NCI-H1694 (cell line): Measurements from ENCODE around the gene YEATS4.
"Not testable (repeated sequence)": the region's sequence is repeated elsewhere in the genome, so short reads cannot be mapped to it uniquely, and the experiment has no call there.

Experiments used
- DNase-seq: peaks from one replicate; lab custom pipeline; 2025; lab: John Stamatoyannopoulos, UW

YEATS4 gene

DNA sequence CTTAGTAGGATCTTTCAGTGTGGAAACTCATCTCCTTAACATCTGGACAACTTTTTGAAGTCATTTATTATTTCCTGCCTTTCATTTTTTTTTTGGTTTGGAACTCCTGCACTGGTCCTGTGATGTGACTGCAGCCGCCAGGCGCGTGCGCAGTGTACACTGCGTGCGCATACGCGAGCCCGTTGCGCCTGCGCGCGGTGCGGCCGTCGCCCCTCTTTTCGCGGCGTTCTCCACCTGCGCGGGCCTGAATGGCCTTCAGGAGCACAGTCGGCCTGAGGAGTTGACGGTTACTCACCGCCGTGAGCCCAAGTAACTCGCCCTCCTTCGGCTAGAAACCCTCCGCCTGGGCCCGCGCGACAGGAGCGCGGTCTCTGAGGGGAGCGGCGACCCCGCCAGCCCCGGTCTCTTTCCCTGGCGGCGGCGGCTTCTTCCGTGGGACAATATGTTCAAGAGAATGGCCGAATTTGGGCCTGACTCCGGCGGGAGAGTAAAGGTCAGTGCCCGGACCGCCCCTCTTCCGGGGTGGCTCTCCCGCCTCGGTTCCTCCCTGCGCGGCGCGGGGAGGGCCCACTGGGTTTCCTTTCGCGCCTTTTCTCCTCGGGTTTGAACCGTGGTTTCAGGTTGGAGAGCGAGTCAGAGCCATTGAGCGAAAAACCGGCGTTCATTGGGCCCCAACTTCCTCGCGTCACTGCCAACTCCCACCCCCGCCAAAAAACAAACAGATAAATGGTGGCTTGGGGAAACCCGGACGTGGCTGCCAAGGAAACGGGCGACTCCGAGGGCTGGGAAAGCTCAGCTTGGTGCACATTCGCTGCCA lies at the start of gene YEATS4:
Gene YEATS4, plus strand, starts transcription at position 213 of the 817 bp plus-strand sequence. Its CDS starts 230 bp downstream, at position 443.
- DNase-seq, result peak; percentile 80

DNA sequence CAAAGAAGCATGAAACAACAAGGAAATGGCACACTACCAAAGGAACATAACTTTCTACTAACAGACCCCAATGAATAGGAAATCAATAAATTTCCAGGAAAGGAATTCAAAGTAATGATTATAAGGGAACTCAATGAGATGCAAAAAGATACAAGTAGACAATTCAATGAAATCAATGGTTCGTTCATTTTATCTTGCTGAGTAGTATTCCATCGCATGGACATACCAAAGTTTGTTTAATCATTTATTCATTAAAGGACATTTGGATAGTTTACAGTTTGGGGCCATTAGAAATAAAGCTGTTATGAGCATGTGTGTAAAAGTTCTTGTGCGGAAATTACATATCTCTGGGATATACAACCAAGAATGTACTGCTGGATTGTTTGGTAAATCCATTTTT lies 46.3 kb upstream of the YEATS4 start:
- DNase-seq, result no peak

DNA sequence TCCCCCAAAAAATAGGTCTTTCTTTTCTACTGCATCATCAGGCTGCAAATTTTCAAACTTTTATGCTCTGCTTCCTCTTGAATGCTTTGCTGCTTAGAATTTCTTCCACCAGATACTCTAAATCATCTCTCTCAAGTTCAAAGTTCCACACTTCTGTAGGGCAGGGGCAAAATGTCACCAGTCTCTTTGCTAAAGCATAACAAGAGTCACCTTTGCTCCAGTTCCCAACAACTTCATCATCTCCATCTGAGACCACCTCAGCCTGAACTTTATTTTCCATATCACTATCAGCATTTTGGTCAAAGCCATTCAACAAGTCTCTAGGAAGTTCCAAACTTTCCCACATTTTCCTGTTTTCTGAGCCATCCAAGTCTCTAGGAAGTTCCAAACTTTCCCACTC lies 42.8 kb upstream of the YEATS4 start:
- DNase-seq, result not testable (repeated sequence)

DNA sequence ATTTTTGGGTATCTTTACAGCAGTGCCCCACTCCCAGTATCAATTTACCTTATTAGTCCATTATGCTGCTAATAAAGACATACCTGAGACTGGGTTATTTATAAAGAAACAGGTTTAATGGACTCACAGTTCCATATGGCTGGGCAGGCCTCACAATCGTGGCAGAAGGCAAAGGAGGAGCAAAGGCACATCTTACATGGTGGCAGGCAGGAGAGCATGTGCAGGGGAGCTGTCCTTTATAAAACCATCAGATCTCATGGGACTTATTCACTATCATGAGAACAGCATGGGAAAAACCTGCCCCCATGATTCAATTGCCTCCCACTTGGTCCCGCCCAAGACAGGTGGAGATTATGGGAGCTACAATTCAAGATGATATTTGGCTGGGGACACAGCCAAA lies 42.3 kb upstream of the YEATS4 start:
- not testable (repeated sequence) for DNase-seq

- DNase-seq, result no peak
Observed at GRCh38 chr12:69318225-69318624, 41.3 kb upstream of the YEATS4 start.

- DNase-seq, result no peak
Observed at GRCh38 chr12:69321351-69321750, 38.2 kb upstream of the YEATS4 start.

- DNase-seq, result no peak
Observed at GRCh38 chr12:69324797-69325466, 34.6 kb upstream of the YEATS4 start.

DNA sequence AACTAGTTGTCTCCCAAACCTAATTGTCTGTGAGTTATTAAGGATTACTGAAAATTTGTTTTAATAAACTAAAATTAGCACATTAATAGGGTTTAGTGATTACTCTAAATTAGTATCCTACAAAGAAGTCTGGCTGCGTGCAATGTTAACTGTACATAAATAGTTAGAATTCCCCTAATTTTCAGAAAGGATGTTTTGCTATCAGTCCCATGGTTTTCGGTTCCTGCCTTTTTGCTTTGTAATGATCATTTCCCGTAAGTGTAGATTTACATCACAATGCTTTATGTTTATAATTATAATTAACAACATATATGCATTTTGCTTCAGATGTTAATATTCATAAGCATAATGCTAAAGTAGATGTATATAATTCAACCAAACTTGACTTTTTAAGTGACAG lies 31.1 kb upstream of the YEATS4 start:
- DNase-seq, result no peak

DNA sequence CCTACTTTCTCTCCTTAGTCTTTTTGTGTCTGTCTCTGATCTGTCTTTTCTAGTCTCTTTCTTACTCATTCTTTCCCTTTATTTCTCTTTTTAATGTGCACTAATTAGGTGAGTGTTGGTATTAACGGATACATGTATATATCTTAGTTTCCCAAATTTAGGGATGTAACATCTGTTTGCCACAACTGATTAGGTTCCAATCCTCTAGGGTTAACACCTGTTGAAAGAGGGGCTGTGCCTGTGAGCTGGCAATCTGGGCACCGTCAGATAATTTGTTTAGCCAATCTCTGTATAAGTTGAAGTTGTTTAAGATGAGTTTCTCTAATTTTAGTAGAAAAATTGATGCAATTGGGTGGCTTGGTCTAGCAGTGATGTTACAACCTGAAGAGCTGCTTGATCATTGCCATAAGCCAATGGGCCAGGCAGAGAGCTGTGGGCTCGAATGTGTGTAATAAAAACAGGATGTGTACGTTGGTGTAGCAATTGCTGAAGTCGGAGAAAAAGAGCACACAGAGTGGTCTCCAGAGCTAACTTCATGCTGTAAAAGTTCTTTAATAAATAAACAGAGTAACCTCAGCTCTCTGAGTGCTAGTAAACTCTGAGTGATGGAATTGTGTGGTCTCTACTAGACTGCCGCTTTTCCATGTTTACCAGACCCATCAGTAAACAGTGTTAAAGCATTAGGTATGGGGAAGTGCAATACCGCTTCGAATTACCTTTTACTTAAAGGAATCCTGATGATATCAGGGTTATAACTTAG lies 29.7 kb upstream of the YEATS4 start:
- no peak for DNase-seq

- no peak for DNase-seq
Observed at GRCh38 chr12:69330475-69331473, 28.8 kb upstream of the YEATS4 start.

DNA sequence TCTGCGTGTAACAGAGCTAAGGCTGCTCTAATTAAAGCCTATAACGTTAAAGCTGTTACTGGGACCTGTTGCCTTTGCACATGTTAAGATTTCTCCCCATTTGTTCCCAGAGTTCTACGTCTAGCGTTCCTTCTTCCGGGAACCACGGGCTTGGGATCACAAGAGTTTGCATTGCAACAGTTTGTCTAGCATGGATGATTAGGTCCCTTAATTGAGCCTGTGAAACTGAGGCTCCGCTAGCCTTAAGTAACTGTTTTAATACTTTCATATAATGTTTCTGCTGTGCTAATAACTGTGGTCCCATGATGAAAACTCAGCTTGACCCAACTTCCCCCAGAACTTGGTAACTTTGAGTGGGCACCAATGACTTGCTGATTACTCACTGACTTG lies 28.0 kb upstream of the YEATS4 start:
- no peak for DNase-seq

- DNase-seq, result no peak
Observed at GRCh38 chr12:69331909-69332684, 27.4 kb upstream of the YEATS4 start.

DNA sequence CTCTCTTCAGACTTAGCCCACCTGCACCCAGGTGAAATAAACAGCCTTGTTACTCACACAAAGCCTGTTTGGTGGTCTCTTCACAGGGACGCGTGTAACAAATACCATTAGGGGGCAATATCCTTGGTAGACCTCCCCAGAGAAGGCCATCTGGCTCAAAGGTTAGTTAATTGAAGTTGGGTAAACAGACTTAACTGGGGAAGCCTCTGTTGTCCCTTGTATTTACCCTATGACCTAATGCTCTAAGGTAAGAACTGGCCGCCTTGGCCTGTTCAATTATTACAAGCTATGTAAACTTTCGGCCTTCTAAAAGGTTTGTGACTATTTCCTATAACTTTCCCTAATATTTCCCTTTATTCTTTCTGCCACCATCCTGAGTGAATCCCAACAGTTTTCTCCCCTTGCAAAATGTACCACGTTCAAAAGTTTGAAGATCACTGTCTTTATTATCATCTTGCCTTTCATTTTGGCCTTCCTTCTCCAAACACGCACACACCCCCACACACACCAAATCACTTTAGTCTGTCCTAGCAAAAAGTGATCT lies 26.7 kb upstream of the YEATS4 start:
- DNase-seq, result no peak

GRCh38 chr12:69334158-69334557 lies 25.4 kb upstream of the YEATS4 start:
- DNase-seq, result no peak

GRCh38 chr12:69337311-69338090 lies 22.0 kb upstream of the YEATS4 start:
- no peak for DNase-seq

DNA sequence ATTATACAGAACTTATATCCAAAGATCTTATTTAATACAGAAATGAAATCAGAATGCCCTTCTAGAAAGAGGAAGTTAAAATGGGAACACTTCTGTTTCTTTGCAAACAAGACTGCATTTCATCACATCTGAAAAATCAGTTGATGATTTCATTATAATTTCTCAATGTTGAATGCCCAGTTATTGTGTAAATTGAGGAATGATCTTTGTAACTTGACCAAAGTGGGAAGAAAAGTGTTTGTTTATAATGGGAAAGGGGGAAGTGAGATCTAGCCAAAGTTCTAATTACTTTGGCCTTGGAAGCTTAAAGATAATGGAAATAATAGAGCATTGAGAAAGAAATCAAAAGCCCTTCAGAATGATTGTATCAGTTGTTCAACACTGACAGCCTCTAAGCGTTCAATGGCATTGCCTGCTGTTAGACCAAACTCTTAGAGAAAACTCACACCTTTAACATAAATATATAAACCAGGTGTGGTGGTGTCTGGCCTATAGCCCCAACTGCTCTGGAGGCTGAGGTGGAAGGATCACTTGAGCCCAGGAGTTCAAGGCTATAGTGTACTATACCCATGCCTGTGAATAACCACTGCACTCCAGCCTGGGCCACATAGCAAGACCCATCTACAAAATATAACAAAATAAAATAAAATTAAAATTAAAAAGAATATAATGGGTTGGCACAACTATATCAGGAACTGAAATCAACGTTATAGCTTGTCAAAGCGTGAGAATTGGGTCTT lies 21.3 kb upstream of the YEATS4 start:
- no peak for DNase-seq

DNA sequence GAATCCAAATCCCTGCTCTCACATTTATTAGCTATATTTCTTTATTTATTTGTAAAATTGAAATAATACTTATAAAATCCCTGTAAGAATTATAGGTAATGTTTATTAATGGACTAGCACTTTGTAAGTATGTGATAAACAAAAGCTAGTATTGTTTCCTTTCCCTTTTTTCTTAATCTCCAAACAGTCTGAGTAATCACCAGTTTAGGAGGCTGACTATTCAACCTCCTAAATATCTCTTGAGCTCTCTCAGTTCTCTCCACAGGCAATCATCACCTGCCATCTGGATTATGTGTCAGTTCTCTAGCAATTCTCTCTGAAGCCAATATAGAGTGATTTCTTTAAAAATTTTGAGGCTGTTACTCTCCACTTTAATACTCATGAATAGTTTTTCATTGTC lies 20.6 kb upstream of the YEATS4 start:
- DNase-seq, result no peak

GRCh38 chr12:69339999-69340398 lies 19.5 kb upstream of the YEATS4 start:
- no peak for DNase-seq

DNA sequence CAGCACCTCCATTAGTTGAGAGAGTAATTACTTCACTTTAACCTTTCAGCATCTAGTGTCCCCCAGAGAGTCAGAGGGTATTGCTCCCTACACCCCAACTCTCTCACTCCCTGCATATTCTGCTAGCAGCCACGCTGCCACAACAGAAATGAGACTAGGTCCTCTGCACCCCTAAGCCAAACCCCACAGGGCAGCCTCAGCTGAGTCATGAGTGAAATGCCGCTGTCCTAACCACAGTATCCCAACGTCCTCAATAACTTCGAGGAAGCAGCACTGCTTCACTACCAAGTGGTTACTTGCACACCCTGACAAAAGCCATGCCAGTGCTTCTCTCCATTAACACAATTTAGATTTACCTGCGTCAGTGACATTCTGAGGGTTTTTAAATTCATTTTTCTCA lies 18.2 kb upstream of the YEATS4 start:
- DNase-seq, result no peak
